Stimulated activated CD8-positive, alpha-beta memory T cell treated with anti-CD3 and anti-CD28 coated beads, Interleukin-7, amount 100 ng/mL, for 4 hours (primary cell): ENCODE measurements around the gene SH3TC2.

Source experiments
- DNase-seq, 2 donors: peaks; one replicate each; pipeline ENCODE4 v3.0.0-alpha.2; 2020; ENCODE audit warnings: low read depth in 2 of 2

Gene SH3TC2

DNA sequence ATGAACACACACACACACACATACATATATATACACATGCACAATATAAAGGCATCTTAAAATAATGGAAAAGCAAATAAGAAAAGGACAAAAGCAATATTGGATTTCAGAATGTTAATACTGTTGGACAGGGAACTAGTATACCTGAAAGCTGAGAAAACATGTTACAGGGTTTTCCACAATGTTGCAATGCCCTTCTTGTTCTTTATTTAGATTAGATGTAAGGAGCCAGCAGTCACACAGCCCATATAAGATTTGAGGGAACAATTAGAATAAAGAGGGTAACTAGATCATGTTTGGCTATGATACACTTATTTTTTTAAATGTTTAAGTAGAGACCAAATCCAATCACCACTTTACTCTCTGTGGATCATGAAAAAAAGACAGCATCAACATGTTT lies 61.7 kb downstream of the SH3TC2 start:
- no peak for DNase-seq

DNA sequence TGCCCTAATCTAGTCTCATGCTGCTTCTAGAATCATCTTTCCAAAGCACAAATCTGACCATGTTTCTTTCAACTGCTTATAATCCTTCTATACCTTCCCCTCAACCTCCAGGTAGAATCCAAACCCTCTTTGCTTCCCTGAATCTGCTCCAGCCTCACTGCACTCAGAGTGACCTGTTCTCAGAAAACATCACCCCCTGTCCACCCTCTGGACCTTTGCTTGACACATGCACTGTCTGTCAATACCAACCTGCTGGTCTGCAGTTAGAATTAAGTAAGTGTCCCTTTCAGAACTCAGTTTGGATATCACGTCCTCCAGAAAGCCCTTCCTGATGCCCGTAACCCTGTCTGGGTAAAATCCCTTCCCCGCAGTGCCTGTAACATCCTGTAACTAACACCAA lies 63.1 kb downstream of the SH3TC2 start:
- no peak for DNase-seq

DNA sequence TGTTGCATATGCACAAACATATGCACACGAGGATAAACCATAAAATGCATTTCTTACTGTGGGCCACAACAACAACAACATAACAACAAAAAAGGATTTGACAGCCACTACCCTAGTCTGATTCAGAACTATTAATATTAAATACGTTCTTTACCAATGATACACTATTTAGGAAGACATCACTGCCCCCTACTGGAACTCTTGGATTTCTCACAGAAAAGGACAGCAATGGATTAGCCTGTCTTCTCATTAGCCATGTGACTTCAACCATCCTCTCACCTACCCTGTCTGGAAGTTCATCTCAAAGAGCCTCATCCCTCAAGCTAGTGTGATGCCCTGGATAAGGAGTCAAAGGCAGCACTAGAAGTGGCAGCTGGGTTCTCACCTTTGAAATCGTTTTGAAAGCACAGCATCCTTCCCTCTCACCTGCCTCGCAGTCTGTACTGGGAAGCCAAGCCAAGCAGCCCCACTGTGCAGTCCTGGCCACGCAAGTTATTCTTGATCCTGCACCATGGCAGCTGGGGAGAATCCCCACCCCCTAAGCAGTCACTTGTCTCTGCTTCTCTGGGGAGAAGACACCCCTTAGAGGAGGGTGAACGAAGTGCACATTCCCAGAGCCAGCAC lies 64.6 kb downstream of the SH3TC2 start:
- no peak for DNase-seq

DNA sequence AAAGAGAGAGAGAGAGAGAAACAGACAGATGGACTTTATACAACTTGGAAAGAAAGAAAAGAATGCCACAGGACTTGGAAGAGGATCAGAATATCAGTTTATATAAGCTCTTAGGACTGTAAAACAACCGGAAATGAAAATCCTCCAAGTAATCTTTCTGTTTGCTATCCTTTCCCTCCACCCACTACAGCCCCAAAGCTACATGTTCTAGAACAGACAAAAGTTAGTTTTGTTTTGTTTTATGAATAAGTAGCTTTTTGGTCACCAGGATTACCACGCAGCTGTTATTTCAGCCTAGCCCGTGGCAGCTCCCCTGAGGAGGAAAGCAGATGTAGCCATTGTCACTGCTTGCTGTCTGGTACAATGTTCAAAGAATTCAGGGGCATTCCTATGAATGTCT lies 66.6 kb downstream of the SH3TC2 start:
- DNase-seq = no peak

DNA sequence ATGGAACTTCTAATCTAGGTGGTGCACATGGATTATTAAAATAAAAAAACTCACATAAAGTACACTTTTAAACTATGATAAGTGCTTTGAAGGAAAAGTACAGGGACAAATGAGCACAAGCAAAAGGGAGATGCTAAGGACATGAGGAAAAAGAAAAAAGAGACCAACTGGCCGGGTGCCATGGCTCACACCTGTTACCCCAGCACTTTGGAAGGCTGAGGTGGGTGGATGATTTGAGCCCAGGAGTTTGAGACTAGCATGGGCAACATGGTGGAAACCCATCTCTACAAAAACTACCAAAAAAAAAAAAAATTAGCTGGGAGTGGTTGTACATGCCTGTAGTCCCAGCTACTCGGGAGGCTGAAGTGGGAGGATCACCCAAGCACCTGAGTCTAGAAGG lies 67.1 kb downstream of the SH3TC2 start:
- DNase-seq = no peak

DNA sequence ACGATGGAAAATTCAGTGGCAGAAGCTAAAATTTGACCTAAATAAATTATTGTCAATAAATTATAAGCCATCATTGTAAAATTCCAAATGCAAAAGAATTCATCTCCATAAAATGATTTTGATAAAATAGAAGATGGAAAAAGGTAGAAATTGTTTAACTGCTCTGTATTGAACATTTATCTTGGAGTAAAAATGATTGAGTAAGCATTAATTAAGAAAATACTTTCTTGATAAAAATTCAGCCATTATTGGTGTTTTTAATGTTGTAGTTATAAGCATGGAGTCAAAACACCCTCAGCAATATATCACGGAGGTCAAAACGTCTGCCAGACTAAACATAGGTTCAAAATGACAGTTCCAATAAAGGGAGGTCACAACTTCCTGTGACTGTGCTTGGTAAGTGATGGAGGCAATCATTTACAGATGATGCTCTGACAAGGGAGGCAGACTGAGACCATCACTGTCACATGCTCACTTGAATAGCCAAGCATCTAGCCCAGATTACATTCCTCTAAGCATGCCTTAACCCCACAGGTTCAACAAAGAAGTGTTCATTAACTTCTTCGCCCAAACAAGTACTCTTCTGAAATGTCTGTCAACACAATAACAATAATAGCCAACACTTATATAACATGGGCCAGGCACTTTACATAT lies 69.5 kb downstream of the SH3TC2 start:
- DNase-seq = no peak

DNA sequence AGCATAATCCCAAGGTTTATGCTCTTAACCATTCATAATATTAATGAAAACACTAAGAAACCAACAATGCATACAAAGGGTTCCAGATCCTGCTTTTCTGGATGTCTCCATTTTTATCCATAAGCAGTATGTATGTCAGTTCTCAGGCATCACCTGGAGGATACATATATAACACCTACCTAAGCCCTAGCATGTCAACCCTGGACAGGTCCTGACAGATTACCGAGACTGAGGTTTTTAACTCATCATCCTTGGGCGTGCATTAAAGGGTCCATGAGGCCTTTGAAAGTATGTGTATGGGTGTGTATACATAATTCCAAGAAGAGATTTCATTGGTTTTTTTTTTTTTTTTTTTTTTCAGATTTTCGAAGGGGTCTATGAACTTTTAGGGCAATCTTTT lies 70.6 kb downstream of the SH3TC2 start:
- no peak for DNase-seq

DNA sequence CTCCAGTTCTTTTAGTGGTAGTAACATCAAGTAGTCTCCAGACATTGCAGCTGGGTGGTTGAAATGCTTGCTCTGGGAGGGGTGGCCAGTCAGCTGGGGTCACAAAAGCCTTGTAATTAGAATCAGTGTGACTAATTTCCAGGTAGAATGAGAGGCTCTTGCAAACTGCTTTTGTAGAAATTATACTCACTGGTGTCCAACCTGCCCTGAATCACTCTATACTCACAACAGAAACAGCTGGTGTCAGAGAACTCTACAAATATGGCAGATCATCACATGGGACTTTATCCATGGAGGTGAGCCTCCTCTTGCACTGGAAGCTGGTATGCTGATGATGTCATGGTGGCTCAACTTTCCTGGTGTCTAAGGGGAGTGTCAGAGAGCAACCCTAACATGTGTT lies 71.3 kb downstream of the SH3TC2 start:
- no peak for DNase-seq

DNA sequence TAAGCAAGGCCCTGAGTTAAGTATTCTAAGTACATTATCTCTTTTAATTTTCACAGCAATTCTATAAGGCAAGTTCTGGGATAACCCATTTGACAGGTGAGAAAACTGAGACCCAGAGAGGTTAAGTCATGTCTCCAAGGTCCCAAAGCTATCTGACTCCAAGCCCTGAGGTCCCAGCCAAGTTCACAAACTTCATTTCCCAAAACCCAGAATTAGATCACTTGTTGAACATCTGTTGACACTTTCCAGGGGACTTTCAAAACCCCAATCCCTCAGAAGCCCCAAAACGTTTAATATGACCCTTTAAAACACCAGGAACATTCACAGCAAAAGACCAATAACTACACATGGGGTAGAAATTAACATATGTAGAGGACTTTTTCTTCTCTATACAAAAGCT lies 72.0 kb downstream of the SH3TC2 start:
- DNase-seq = no peak

DNA sequence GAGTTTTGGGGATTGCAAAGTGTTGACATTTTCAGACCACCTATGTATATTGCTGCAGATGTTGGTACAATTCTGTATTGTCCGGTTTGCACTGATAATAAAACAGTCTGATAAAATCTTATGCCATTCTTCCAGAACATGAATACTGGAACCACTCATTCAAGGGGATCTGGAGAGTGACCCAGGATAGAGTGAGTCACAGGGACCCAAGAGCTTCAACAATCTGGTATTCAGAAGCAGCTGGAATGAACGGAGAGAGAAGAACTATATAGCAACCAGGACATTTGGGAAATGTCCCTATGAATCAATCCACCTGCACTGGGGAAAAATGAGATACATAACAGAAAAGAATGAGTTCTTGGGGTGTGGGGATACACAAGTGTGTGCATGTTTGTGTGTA lies 73.3 kb downstream of the SH3TC2 start:
- DNase-seq = no peak

DNA sequence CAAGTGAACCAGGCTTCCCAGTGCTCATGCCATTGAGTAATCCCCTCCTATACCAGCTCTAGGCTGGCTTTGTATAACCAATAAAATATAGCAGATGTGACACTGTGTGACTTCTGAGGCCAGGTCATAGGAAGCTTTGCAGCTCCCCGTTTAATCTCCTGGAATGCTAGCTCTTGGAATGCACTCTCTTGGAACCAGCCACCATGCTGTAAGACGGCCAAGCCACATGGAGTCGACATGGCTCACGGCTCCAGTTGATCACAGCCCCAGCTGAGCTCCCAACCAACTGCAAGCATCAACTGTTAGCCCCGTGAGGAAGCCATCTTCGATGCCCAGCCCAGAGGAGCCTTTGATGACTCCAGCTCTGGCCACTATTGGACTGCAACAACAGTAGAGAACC lies 74.5 kb downstream of the SH3TC2 start:
- DNase-seq = no peak

DNA sequence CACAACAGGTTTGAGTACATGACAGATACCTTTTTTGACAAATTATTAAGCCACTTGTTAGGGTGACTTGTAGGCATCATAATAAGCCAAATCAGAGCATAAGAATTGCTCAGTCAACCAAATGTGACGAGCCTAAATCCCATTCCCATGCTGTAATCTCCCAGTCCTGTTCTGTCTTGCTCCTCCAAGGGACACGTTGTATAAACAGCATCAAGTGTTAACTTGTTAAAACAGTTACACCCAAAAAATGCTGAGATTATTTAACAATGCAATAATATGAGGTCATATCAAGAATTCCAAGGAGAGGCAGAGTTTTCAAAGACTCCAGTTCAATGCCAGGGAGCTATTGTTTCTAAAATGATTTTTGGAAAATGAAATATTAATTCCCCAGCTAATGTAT lies 76.2 kb downstream of the SH3TC2 start:
- no peak for DNase-seq

DNA sequence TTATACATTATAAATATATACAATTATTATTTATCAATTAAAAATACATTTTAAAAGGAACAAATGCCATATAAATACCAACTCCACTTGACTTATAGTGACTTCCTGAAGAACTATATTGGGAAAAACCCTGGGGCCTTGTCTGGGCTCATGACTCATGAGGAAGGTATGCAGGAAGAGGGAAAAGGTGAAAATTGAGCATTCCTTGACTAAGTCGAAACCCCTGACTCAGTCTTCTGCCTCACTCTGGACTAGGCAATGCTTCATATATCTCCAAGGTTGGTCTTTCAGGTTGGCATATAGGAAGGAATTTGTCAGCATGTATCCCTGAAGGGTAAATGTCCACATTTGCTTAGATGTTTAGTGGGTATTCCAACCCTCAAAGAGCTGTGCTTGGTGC lies 78.5 kb downstream of the SH3TC2 start:
- no peak for DNase-seq

DNA sequence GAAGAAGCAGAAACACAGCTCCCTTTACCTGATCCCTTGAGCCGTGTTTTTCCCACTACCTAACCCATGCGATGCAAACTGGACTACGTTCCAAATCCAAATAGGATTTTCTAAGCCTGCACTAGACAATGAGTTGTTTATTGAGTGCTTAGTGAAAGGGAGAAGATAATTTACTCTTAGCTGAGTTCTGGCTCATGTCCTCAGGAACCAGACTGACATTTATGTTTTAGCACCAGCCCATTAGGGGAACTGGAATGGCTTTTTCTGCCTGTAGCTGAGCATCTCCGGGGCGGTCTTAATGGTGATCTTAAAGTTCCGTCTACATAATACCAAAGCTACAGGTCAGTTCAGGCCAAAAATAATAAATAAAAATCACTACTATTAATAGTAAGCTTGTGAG lies 81.5 kb downstream of the SH3TC2 start:
- DNase-seq = no peak

DNA sequence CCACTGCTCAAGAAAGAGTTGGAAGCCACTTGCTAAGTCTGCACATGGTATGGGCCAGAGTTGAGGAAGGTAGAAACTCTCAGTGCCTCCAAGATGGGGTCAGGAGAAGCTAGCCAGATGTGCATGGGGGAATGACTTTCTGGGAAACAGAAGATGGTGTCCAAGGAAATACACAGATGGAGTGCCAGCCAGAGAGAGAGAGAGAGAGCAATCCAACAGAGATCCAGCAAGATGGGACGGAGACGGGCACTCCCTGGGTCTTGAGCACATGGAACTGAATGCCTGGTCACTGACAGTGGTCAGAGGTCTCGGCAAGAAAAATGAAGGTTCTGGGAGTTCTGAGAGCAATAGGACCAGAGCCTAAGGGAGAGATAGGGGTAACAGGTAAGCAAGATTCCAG lies 82.1 kb downstream of the SH3TC2 start:
- no peak for DNase-seq

DNA sequence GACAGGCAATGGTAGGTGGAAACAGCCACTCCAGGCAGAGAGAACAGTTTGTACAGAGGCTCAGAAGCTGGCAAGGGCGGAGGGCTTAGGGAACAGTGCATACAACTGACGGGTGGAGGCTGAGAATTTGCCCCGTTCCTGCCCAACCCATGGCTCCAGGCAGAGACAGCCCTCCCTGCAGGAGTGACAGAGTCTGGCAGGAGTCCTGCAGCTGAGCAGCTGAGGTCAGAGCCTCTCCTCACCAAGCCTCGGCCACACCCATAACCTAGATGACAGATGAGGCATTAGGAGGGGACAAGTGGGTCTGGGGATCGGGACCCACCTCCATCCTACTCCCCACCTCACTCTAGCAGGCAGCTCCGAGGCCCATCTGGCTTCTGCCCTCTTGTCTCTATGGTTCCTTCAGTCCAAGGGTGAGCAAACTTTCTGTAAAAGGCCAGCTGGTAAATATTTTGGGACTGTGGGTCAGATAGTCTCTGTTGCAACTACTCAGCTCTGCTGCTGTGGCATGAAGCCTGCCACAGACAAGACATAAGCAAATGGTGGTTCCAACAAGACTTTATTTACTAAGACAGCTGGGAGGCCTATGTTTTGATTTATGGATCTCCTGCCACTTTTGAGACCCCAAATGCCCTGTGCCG lies 83.7 kb downstream of the SH3TC2 start:
- no peak for DNase-seq

DNA sequence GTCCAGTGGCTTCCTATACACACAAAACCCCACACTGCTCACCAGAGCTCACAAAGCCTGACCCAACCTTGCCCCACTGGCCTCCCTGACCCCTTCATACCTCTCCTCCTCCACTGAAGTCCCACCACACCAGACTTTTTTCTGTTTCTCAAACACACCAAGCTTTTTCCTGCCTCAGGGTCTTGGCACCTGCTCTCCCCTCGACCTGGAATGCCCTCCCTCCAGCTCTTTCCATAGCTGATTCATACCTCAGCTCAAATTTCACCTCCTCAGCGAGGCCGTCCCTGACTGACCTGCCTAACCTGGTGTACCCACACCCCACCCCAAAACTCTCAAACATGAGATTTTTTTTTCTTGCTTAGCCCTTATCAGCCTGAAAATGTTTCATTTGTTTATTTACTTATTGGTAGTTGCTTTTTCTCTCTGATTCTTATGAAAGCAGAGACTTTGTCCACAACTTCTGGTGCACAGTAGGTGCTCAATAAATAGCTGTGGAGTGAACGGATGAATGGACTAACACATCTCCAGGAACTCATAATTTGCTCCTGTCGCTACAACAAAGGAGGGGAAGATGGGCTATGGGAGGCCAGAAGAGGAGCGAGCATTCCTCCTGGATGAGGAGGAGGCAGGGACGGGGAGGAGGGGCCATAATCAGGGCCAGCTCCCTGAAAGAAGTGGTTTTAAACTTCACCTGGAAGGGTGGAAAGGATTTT lies 84.3 kb downstream of the SH3TC2 start:
- no peak for DNase-seq

DNA sequence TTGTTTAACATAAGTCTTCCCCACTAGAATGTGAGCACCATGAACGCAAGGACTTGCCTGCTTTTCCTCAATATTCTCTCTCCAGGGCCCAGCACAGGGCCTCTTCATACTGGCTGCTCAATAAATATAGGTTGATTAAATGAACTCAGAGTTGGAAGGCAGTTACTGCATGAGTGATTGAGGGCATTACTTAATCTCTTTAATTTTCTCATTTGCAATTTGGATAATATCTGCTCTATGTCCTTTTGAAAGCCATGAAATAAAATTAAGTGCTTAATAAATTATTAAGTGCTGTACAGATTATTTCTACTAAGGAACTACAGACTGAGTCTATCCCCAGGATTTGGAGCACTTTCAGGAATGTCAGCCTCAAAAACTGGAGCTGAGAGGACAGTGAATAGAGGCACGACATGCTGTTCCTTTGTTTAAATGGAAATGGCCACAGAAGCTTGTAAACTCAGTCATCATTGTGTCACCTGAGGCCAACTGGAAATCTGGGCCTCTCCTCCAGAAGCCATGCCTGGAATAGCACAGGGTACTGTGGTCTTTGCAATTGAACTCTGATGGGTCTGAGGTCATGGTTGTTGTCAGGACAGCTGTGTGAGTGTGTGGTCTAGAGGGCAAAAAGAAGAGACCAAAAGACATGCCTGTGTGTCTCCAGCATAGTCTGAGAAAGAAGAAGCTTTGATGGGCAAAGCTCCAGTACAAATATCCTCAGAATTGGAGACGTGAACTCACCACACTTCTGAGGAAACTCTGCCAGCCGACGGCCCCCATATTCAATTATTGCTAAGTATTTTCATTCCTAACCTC lies 86.1 kb downstream of the SH3TC2 start:
- no peak for DNase-seq

DNA sequence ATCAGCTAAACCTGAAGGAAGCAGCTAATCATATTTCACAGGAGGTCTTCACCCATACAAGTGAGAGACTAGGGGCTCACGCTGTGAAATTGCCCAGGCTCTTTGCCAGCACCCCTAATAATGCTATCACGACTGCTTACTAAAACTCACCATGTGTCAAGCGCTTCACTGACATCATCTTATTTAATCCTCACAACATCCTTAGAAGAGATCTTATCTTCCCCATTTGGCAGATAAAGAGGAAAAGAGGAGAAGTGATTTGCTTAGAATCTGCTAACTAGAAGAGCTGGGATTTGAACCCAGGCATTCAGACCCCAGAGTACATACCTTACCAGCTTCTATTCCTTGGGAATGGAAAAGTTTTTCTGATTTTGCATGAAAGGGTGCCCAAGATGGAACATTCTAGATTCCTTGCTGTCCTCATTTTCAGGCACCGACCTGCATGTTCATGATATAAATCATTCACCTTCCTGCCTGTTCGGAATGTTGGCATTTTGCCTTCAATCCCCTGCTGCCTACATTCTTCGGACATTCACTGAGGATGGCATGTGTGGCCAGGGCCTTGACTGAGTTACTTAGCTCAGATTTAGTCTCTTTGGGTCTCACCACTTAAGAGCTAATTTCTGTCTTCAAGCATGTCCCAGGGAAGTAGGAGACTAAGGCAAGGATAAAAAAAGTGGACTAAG lies 88.1 kb downstream of the SH3TC2 start:
- no peak for DNase-seq

DNA sequence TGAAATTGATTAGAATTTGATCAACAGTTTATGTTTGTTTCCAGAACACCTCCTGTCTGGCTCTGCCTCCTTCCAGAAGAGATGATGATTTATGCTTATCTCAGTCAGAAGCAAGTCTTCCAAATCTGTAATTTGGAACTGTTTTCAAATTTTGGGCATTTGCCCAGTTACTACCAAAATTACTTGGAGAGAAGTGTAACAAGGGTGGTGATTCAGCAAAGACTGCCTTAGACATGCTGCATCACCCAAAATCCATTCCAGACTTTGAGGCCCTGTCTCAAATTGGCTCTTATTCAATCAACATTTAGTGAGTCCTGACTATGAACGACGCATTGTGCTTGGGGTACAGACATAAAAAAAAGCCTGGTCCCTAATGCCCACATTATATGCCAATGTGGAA lies 89.4 kb downstream of the SH3TC2 start:
- DNase-seq = no peak

DNA sequence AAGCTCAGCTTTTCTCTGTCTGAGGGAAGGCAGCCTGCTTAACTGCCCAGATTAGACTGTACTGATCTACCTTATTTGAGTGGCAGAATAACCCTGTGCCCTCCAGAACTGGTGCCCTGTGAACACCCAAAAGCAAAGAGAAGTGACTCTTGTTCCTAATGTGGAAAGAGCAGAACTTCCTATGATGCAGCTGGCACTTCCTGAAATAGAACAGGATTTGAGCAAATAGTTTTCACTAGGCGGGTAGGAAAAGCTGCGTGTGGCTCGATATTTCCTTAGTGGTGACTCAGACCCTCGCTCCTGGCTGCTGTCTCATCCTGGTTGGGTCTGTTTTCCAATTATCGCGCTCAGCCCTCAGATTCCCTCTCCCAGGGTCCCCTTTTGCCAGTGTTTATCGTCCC lies 89.9 kb downstream of the SH3TC2 start:
- DNase-seq = no peak

DNA sequence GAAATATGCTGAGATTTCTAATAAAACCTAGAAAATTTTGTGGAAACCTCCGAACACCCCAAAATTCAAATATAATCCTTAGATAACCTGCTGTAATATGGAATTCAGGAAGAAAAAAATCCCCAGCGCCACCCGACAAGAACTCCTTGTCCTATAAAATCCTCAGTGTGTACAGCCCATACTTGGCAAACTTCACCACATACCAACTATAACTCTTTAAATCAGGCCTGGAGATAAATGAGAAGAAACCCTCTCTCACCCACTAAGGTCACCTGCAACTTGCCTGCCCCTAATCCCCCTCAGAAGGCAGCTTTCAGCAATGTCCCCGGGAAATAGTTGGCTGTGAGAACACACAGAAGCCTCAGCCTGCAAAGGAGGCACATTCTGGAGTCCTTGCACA lies 90.5 kb downstream of the SH3TC2 start:
- no peak for DNase-seq
